GM18858 (cell line): ENCODE results near the gene EIF3CL.
A peak's percentile ranks its signal among the peaks of the same experiment; 100 is the strongest.
"Not testable (repeated sequence)": the region's sequence is repeated elsewhere in the genome, so short reads cannot be mapped to it uniquely, and the experiment has no call there.

ENCODE experiments used
- ATAC-seq: cut with Tn5 transposase; IDR thresholded peaks from one replicate; pipeline ENCODE4 v1.9.1; 2021; ENCODE audit not compliant: unreplicated experiment

Gene EIF3CL, protein sequence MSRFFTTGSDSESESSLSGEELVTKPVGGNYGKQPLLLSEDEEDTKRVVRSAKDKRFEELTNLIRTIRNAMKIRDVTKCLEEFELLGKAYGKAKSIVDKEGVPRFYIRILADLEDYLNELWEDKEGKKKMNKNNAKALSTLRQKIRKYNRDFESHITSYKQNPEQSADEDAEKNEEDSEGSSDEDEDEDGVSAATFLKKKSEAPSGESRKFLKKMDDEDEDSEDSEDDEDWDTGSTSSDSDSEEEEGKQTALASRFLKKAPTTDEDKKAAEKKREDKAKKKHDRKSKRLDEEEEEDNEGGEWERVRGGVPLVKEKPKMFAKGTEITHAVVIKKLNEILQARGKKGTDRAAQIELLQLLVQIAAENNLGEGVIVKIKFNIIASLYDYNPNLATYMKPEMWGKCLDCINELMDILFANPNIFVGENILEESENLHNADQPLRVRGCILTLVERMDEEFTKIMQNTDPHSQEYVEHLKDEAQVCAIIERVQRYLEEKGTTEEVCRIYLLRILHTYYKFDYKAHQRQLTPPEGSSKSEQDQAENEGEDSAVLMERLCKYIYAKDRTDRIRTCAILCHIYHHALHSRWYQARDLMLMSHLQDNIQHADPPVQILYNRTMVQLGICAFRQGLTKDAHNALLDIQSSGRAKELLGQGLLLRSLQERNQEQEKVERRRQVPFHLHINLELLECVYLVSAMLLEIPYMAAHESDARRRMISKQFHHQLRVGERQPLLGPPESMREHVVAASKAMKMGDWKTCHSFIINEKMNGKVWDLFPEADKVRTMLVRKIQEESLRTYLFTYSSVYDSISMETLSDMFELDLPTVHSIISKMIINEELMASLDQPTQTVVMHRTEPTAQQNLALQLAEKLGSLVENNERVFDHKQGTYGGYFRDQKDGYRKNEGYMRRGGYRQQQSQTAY

GRCh38 chr16:28403220-28404072 is at the start of gene EIF3CL:
Gene EIF3CL, minus strand, starts transcription at chr16:28403841. Its CDS starts 223 bp downstream, at chr16:28403618.
- ATAC-seq = peak; percentile 91

DNA sequence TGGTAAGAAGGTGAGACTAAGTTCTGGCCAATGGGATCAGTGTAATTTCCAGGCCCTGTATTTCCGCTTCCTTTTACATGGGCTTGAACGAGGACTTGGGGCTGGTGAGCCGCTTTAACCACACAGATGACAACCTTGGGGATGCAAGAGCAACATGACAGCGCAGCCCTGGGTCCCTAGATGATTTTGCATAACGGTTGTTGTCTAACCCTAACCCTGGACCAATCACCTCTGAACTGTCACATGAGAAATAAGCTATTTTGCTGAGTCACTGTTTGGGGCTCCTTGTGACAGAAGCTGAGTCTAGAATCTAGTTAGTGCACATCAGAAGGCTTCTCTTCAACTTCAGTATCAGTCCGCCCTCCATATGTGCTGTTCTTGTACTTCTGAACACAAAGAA is 43.4 kb upstream of the EIF3CL start:
- not testable (repeated sequence) for ATAC-seq

DNA sequence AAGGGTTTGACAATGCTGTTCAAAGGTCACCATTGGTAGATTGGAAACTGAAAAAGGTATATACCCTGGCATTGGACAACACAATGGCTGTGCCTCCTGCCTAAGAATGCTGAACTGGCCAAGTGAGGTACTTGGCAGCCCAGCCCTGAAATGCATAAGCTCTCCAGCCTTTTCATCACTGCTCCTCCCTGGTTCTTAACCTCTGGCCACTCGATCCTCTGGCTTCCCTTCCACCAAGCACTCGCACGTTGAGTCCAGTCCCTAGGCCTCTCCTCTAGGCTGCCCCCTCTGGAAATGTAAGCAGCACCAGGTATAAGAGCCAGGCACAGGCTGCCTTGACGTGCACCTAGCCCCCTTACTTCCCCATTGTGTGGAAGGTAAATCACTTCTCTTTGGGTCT is 42.7 kb upstream of the EIF3CL start:
- ATAC-seq = not testable (repeated sequence)

DNA sequence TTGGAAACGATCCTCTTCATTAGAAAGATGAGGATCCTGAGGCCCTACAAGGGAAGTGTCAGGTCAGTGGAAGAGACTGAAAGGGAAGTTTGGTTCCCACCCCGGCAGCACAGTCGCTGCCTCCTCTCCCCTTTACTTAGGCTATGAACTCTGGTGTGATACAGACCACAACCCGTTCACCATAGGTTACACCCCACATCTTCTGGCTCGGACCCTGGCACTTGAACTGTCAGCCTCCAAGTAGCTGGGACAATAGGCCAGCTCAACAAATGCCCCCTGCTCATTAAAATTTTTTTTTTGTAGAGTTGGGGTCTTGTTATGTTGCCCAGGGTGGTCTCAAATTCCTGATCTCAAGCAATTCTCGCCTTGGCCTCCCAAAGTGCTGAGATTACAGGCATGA is 40.3 kb upstream of the EIF3CL start:
- ATAC-seq = not testable (repeated sequence)

DNA sequence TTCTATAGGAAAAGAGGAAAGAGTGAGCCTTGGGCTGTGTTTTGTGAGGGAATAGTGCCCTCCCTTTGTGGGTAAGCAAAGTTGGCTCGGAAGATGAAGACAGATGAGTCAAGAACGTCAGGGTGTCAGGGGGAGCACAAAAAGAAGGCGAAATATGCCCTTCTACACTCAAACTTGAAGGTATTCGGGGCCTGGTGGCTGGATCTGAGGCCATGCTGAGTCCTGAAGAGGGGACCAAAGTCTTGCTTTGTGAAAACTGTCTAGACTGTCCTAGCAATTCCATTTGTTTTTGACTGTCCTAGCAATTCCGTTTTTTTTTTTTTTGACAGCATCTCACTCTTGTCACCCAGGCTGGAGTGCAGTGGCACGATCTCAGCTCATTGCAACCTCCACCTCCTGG is 35.3 kb upstream of the EIF3CL start:
- not testable (repeated sequence) for ATAC-seq

- not testable (repeated sequence) for ATAC-seq
Measured at GRCh38 chr16:28435340-28435739, 31.7 kb upstream of the EIF3CL start.

- not testable (repeated sequence) for ATAC-seq
Measured at GRCh38 chr16:28426060-28426680, 22.5 kb upstream of the EIF3CL start.

DNA sequence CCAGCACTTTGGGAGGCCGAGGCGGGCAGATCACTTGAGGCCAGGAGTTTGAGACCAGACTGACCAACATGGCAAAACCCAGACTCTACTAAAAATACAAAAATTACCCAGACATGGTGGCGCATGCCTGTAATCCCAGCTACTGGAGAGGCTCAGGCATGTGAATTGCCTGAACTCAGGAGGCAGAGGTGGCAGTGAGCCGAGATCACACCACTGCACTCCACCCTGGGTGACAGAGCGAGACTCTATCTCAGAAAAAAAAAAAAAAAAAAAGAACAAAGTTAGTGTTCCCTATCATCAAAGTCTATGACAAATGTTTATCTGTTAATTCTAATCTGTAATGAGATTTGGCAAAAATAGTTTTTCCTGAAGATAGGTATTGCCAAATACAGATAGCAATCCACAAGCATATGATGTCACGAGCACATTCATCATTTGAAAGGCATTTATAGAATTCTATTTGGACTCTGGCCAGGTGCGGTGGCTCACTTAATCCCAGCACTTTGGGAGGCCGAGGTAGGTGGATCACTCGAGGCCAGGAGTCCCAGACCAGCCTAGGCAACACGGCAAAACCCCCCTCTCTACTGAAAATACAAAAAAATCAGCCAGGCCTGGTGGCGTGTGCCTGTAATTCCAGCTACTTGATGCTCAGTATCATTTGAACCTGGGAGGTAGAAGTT is 17.6 kb upstream of the EIF3CL start:
- not testable (repeated sequence) for ATAC-seq

DNA sequence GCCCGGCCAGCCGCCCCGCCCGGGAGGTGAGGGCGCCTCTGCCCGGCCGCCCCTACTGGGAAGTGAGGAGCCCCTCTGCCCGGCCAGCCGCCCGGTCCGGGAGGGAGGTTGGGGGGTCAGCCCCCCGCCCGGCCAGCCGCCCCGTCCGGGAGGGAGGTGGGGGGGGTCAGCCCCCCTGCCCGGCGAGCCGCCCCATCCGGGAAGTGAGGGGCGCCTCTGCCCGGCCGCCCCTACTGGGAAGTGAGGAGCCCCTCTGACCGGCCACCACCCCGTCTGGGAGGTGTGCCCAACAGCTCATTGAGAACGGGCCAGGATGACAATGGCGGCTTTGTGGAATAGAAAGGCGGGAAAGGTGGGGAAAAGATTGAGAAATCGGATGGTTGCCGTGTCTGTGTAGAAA is 13.4 kb upstream of the EIF3CL start:
- not testable (repeated sequence) for ATAC-seq

DNA sequence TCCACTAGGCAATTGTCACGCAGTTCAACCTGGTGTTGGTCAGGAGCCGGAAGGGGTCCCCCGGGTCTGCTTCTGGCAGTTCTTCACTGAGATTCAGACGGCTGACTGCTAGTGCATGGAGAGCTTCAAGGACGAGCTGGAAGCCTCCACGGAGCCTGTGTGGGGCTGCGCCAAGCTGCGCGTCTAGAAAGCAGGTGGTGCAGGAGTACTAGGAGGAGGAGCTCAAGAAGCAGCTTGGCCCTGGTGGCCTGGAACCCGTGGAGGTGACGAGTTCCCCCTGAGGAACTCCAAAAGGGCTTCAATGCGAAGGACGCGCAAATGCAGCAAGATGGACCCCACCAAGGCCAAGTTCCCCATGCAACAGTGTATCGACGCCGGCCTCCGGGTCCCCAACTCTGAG is 10.9 kb upstream of the EIF3CL start:
- ATAC-seq = not testable (repeated sequence)

GRCh38 chr16:28413585-28413984 is 9.9 kb upstream of the EIF3CL start:
- ATAC-seq = not testable (repeated sequence)

DNA sequence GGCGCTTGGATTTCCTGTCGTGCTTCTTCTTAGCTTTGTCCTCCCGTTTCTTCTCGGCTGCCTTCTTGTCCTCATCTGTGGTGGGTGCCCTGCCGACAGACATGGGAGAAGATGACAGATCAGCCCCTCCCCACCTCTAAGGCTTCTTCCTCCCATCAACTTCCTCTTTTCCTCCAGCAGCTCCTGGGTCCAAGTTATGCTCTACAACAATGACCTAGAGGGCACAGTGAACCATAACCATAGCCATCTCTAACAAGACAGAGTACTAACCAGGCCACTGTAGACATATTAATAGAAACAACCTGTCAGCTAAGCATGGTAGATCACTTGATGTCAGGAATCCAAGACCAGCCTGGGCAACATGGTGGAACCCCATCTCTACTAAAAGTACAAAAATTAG is 11.6 kb downstream of the EIF3CL start:
- not testable (repeated sequence) for ATAC-seq

DNA sequence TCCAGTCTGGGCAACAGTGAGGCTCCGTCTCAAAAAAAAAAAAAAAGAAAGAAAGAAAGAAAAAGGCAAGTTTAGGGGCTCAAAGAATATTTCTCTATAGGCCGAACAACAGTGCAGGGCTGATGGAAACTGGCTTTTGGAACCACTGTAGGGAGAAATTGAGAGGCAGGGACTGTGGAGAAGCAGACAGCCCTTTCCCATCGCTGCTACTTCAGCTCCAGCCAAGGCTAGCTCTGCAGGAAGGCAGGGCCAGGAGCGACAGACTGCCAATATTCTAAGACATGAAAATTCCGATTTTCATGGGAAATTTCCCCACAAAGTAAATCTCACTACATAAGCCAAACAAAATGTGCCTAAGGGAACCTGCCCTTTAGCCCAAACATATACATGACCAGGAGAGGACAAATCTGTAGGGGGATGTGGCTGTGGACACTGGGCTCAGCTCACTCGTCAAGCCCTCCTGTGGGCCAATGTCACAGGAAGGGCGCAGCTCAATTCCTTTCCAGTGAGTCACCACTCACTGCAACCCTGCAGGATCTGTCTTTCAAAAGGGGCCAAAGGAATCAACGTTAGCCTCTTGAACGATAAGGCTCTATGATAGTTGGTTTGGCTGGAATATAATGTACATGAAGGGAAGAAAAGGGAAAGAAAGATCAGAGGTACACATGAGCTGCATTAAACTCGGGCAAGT is 21.3 kb downstream of the EIF3CL start:
- ATAC-seq = not testable (repeated sequence)

DNA sequence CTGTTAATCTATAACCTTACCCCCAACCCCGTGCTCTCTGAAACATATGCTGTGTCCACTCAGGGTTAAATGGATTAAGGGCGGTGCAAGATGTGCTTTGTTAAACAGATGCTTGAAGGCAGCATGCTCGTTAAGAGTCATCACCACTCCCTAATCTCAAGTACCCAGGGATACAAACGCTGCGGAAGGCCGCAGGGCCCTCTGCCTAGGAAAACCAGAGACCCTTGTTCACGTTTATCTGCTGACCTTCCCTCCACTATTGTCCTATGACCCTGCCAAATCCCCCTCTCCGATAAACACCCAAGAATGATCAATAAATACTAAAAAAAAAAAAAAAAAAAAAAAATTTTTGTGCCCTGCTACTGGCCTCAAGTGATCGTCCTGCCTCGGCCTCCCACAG is 25.8 kb downstream of the EIF3CL start:
- ATAC-seq = not testable (repeated sequence)

GRCh38 chr16:28377108-28377625 is 26.5 kb downstream of the EIF3CL start:
- not testable (repeated sequence) for ATAC-seq

- ATAC-seq = not testable (repeated sequence)
Measured at GRCh38 chr16:28375115-28375514, 28.5 kb downstream of the EIF3CL start.

DNA sequence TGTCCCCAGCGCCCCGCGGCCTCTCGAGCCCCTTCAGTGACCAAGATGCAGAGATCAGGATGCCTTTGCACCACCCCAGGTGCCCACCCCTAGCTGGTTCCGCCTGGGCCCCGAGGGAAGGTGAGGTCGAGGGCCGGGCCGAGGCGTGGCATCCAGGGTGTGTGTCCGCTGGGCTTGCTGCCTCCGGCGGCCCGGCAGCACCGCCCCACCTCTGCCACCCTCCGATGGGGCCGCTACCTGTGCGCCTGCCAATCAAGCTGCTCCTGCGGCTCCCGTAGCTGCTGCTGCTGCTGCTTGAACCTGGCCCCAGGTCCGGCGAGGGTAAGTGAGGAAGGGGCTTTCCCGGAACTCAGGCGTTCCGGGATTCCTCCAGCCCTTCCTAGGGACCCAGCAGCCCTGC is 29.4 kb downstream of the EIF3CL start:
- not testable (repeated sequence) for ATAC-seq

GRCh38 chr16:28367926-28368325 is 35.7 kb downstream of the EIF3CL start:
- not testable (repeated sequence) for ATAC-seq
